SJCRH30 (cell line): ENCODE data around the gene TMEM179B. TPM values are rescaled to one million over a fixed set of nuclear protein-coding genes. Genes with fewer than 3 reads are reported as not detected.
A peak's percentile ranks its signal among the peaks of the same experiment; 100 is the strongest.

Source experiments
- DNase-seq, 2 experiments: peaks; one replicate each; pipeline ENCODE4 v3.0.0-alpha.2; 2015 to 2020
- H3K27ac ChIP-seq: fragments of 250-450 bp; sonication (Bioruptor Pico); 2 replicates; pipeline ENCODE4 v1.5.1; 2020; ENCODE audit warnings: mild to moderate bottlenecking, moderate library complexity
- H3K27me3 ChIP-seq: fragments of 250-450 bp; sonication (Bioruptor Pico); 2 replicates; pipeline ENCODE4 v1.5.1; 2020; ENCODE audit warnings: mild to moderate bottlenecking, moderate library complexity
- H3K36me3 ChIP-seq: fragments of 250-450 bp; sonication (Bioruptor Pico); 2 replicates; pipeline ENCODE4 v1.5.1; 2020; ENCODE audit warnings: mild to moderate bottlenecking, moderate library complexity
- H3K4me1 ChIP-seq: fragments of 250-450 bp; sonication (Bioruptor Pico); 2 replicates; pipeline ENCODE4 v1.5.1; 2020; ENCODE audit warnings: mild to moderate bottlenecking, moderate library complexity
- H3K4me3 ChIP-seq: fragments of 250-450 bp; sonication (Bioruptor Pico); 2 replicates; pipeline ENCODE4 v1.5.1; 2020; ENCODE audit warnings: mild to moderate bottlenecking, moderate library complexity
- H3K9me3 ChIP-seq: fragments of 250-450 bp; sonication (Bioruptor Pico); replicated peaks from 2 replicates; pipeline ENCODE4 v1.5.1; 2020; ENCODE audit warnings: mild to moderate bottlenecking, moderate library complexity
- total RNA-seq: library from RNA; depleted of rRNA; stranded (reverse); fragments of >200 nt; shearing (Covaris generic); gene quantifications from 2 replicates; pipeline ENCODE4 v1.2.3, GENCODE V29; 2014; rRNA removed

The TMEM179B gene
- total RNA-seq, 1 experiment from 2014 or later = 27.6 TPM

DNA sequence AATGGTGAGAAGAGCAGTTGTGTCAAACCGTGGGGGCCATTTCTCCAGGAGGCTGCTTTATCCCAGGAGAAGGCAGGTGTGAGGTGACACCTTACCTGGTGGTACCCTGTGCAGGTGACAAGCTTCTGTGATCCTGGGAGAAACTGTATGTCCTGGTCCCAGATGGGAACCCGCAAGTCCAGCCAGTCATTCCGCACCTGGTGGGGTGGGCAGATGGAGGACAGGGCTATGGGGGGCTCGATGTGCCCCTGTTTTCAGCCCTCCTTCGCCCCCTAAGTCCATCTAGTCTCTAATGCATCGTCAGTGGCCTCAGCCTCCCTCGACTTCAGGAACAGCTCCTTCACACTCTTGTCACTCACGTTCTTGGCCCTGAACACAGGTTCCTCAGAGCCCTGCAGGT, 48.1 kb downstream of the TMEM179B start:
- no peaks in the 10 kb centered on the region for H3K27me3 ChIP-seq
- H3K27ac ChIP-seq = no peak overlapping the region
- no peaks in the 10 kb centered on the region for H3K4me1 ChIP-seq
- no peak overlapping the region for H3K4me3 ChIP-seq
- peaks cover 17% of the 10 kb centered on the region for H3K36me3 ChIP-seq
- DNase-seq = no peak
- H3K9me3 ChIP-seq = no peaks in the 10 kb centered on the region

DNA sequence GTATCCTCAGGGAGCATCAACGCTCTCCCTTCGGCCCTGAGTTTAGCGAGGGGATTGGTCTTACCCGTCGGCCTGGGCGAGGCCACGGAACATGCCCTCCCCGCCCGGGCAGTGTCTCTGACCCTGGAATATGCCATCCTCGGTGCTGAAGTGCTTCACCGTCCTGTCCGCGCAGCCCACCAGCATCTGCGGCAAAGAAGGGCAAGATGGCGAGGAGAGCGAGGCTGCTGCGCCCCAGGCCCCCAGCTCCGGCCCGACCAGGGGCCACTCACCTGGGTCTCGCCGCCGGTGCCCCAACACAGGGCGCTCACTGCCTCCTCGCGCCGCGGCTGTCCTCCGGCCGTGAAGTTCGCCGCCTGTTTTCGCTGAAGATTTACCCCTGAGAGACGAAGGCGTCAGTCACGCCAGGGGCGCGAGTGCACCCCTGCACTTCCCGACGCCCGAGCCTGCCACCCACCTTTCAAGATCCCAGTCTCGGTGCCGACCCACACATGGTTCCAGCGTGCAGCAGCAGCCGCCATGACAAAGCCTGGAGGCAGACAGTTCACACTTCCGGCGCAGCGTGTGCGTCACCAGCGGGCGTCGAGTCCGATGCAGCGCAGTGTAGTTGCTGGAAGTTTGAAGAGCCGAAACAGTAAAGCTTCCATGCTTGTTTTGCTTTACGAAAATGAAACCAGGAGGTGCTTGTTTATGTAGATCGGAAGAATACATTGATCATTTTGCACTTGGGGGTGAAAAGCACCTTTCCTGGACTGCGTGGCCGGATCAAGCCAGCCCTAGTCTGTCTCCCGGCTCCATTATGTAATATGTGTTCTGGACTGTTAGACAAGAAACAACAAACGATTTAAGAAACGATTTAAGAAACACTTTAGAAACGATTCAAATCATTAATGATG, 52.1 kb downstream of the TMEM179B start, which contains the start of gene WDR74:
Gene WDR74 (minus strand): TSS at position 541 of the 896 bp plus-strand sequence. CDS start 20 bp downstream, at position 521.
- peaks cover 4% of the 10 kb centered on the region; the same call in 1 of the 2 replicates for H3K27me3 ChIP-seq
- peak within 1 kb of the TSS; percentile 92 for H3K4me3 ChIP-seq
- H3K4me1 ChIP-seq = no peaks in the 10 kb centered on the region
- DNase-seq = peak; percentile 84 to 90
- H3K36me3 ChIP-seq = peaks cover 10% of the 10 kb centered on the region; the same call in 1 of the 2 replicates
- H3K9me3 ChIP-seq = no peaks in the 10 kb centered on the region
- H3K27ac ChIP-seq = peak within 1 kb of the TSS; percentile 99

Other genes starting within 250 kb of the TMEM179B start
- 10.3 and 10.9 TPM in 2 replicates for gene AHNAK, start 240.6 kb upstream of the TMEM179B start, total RNA-seq
- 2,270 and 2,323 TPM in 2 replicates for gene EEF1G, start 213.5 kb upstream of the TMEM179B start, total RNA-seq
- 8.8 and 9.1 TPM in 2 replicates for gene TUT1, start 195.9 kb upstream of the TMEM179B start, total RNA-seq
- gene MTA2, start 185.5 kb upstream of the TMEM179B start, total RNA-seq = 106 and 107 TPM in 2 replicates
- 5.8 and 8.9 TPM in 2 replicates for gene EML3, start 174.6 kb upstream of the TMEM179B start, total RNA-seq
- gene ROM1, start 174.1 kb upstream of the TMEM179B start, total RNA-seq = 0.46 and 0.51 TPM in 2 replicates
- 23.4 and 28.2 TPM in 2 replicates for gene B3GAT3, start 165.4 kb upstream of the TMEM179B start, total RNA-seq
- gene GANAB, start 140.8 kb upstream of the TMEM179B start, total RNA-seq = 209 and 210 TPM in 2 replicates
- gene INTS5, start 134.1 kb upstream of the TMEM179B start, total RNA-seq = 20.1 and 20.3 TPM in 2 replicates
- 62.6 and 65.0 TPM in 2 replicates for gene C11orf98, start 122.2 kb upstream of the TMEM179B start, total RNA-seq
- 8.5 and 10.4 TPM in 2 replicates for gene CSKMT, start 122.1 kb upstream of the TMEM179B start, total RNA-seq
- 11.5 and 15.7 TPM in 2 replicates for gene UQCC3, start 115.7 kb upstream of the TMEM179B start, total RNA-seq
- 3.2 and 6.3 TPM in 2 replicates for gene LBHD1, start 115.1 kb upstream of the TMEM179B start, total RNA-seq
- gene UBXN1, start 108.3 kb upstream of the TMEM179B start, total RNA-seq = 70.4 and 73.1 TPM in 2 replicates
- gene LRRN4CL, start 97.9 kb upstream of the TMEM179B start, total RNA-seq = 0.55 and 0.73 TPM in 2 replicates
- 24.3 and 26.1 TPM in 2 replicates for gene BSCL2, start 80.0 kb upstream of the TMEM179B start, total RNA-seq
- gene GNG3, start 79.7 kb upstream of the TMEM179B start, total RNA-seq = not detected in 2 replicates
- 16.7 and 21.2 TPM in 2 replicates for gene HNRNPUL2, start 59.9 kb upstream of the TMEM179B start, total RNA-seq
- 46.2 and 47.0 TPM in 2 replicates for gene TTC9C, start 58.9 kb upstream of the TMEM179B start, total RNA-seq
- gene ZBTB3, start 33.2 kb upstream of the TMEM179B start, total RNA-seq = 5.2 and 7.6 TPM in 2 replicates
- 74.1 and 88.0 TPM in 2 replicates for gene POLR2G, start 25.8 kb upstream of the TMEM179B start, total RNA-seq
- gene TAF6L, start 16.0 kb upstream of the TMEM179B start, total RNA-seq = 17.3 and 22.2 TPM in 2 replicates
- 13.3 and 18.3 TPM in 2 replicates for gene TMEM223, start 4.6 kb downstream of the TMEM179B start, total RNA-seq
- gene NXF1, start 18.0 kb downstream of the TMEM179B start, total RNA-seq = 56.4 and 59.3 TPM in 2 replicates
- gene STX5, start 44.6 kb downstream of the TMEM179B start, total RNA-seq = 22.7 and 27.5 TPM in 2 replicates
- gene TEX54, start 45.4 kb downstream of the TMEM179B start, total RNA-seq = not detected in 2 replicates
- 46.7 and 50.4 TPM in 2 replicates for gene WDR74, start 52.2 kb downstream of the TMEM179B start, total RNA-seq
- 106 and 109 TPM in 2 replicates for gene SLC3A2, start 93.5 kb downstream of the TMEM179B start, total RNA-seq
- gene CHRM1, start 134.0 kb downstream of the TMEM179B start, total RNA-seq = not detected in 2 replicates
- gene SLC22A6, start 197.6 kb downstream of the TMEM179B start, total RNA-seq = not detected in 2 replicates
- gene SLC22A8, start 228.4 kb downstream of the TMEM179B start, total RNA-seq = not detected in 2 replicates